ENCODE data around the gene GGT5. TPM values are rescaled to one million over a fixed set of nuclear protein-coding genes. Genes with fewer than 3 reads are reported as not detected.
A peak's percentile ranks its signal among the peaks of the same experiment; 100 is the strongest.
"Not testable (repeated sequence)": the region's sequence is repeated elsewhere in the genome, so short reads cannot be mapped to it uniquely, and the experiment has no call there.

GGT5 gene
- total and polyA plus RNA-seq, 10 donors: 9.5 to 47.2 (median 30.8) TPM

DNA sequence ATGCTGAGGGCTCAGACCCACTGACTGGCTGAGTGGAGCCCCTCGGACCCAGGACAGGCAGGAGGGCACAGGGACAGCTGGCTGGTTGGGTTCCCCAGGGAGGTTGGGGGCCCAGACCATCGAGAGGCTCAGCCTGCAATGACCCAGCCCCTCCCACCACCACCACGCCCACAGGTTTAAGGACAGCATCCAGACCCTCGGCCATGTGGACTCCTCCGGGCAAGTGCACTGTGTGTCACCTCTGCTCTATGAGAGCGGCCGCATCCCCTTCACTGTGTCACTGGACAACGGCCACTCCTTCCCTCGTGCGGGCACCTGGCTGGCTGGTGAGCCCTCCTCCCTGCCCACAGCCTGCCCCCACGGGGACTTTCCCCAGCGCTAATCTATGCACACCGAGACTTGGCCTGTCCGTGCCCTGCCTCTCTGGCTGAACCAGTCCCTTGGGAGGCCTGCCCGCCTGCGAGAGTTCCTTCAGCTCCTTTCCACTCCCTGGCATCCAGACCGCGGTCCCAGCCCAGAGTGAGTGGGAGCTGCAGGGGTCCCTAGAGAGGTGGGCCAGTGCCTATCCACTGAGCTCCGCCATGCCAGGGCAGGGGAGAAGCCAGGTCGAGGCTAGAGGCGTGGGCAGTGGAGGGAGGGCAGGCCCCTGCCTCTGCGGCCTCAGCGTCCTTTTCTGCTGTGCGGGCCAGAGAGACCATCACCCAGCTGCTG lies 61.4 kb downstream of the GGT5 start:
- H3K36me3 ChIP-seq: peaks cover 0 to 35% (median 4%) of the 10 kb centered on the region in 6 donors
- no peaks in the 10 kb centered on the region for H3K9me3 ChIP-seq
- H3K4me3 ChIP-seq: no peak overlapping the region
- TF ChIP-seq POLR2A (IDR thresholded peaks at IDR 0.05) (no peak), POLR2AphosphoS5 (IDR thresholded peaks at IDR 0.05) (no peak), CTCF (IDR thresholded peaks at IDR 0.05 in 8 of 11, conservative IDR thresholded peaks at IDR 0.05 in 3 of 11) (no peak)
- no peak overlapping the region for H3K27ac ChIP-seq
- DNase-seq: peak; percentile 74
- WGBS, 5 donors: 67 to 91% (median 74%) methylated on average over 16 to 24 of the region's 24 CpGs
- no peaks in the 10 kb centered on the region for H3K27me3 ChIP-seq (replicated peaks in 1 of 7)
- intact Hi-C loops (cut with DNase I; ENCODE audit: low total_unique reads): no loop called here
- peaks cover 0 to 35% (median 4%) of the 10 kb centered on the region in 6 donors for H3K4me1 ChIP-seq

DNA sequence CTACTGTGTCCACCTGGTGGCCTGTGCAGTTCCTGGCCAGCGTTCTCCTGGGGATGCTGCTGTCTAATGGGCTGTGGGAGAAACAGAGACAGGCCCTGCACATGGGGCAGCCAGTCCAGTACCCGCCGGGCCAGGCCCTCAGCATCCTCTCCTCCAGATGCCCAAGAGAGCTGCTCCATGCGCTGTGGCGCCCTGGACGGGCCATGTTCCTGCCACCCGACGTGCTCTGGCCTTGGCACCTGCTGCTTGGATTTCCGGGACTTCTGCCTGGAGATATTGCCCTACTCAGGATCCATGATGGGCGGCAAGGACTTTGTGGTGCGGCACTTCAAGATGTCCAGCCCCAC lies 62.0 kb downstream of the GGT5 start:
- Histone ChIP-seq H3K4me1 (peaks cover 0 to 35% (median 4%) of the 10 kb centered on the region in 6 donors), H3K36me3 (peaks cover 0 to 38% (median 10%) of the 10 kb centered on the region in 6 donors)
- peak in 1 of 11 experiments; percentile 15 for TF ChIP-seq CTCF (IDR thresholded peaks at IDR 0.05 in 8 of 11, conservative IDR thresholded peaks at IDR 0.05 in 3 of 11)
- H3K4me3 ChIP-seq; H3K27ac ChIP-seq; H3K27me3 ChIP-seq (replicated peaks in 1 of 7); H3K9me3 ChIP-seq; intact Hi-C loops (cut with DNase I; ENCODE audit: low total_unique reads); DNase-seq: not testable (repeated sequence)
- WGBS, 5 donors: 76 to 89% (median 82%) methylated on average over 5 to 11 of the region's 11 CpGs

GRCh38 chr22:24181996-24182899 lies 62.6 kb downstream of the GGT5 start:
- Histone ChIP-seq H3K27ac (peak overlapping the region in 1 of 8 donors; percentile 48), H3K9me3 (no peaks in the 10 kb centered on the region), H3K4me3 (no peak overlapping the region), H3K36me3 (peaks cover 0 to 43% (median 14%) of the 10 kb centered on the region in 6 donors), H3K4me1 (peaks cover 0 to 35% (median 4%) of the 10 kb centered on the region in 6 donors), H3K27me3 (replicated peaks in 1 of 7) (no peaks in the 10 kb centered on the region)
- TF ChIP-seq POLR2A (IDR thresholded peaks at IDR 0.05) (no peak), CTCF (IDR thresholded peaks at IDR 0.05 in 8 of 11, conservative IDR thresholded peaks at IDR 0.05 in 3 of 11) (peak in 1 of 11 experiments; percentile 40), POLR2AphosphoS5 (IDR thresholded peaks at IDR 0.05) (no peak)
- DNase-seq: peak; percentile 74
- intact Hi-C loops (cut with DNase I; ENCODE audit: low total_unique reads): no loop called here
- 75 to 85% (median 79%) methylated on average over 13 to 20 of the region's 20 CpGs for WGBS, 5 donors

Measured in spleen (tissue), 11 donors.